ENCODE measurements around the gene ZDHHC17.
A peak's percentile ranks its signal among the peaks of the same experiment; 100 is the strongest.

Gene ZDHHC17

GRCh38 chr12:76878899-76879709 lies 115.2 kb downstream of the ZDHHC17 start, which contains the start of gene CSRP2:
TSS of gene CSRP2 (minus strand) at chr12:76879019. CDS start at chr12:76866260, 12,759 bp downstream.
- DNase-seq (ENCODE audit: low read depth): peak; percentile 55

- no peak for DNase-seq (ENCODE audit: low read depth)
Measured at GRCh38 chr12:76879710-76880518, 116.0 kb downstream of the ZDHHC17 start.

- no peak for DNase-seq (ENCODE audit: low read depth)
Measured at GRCh38 chr12:76880519-76881023, 116.7 kb downstream of the ZDHHC17 start.

- DNase-seq (ENCODE audit: low read depth): no peak
Measured at GRCh38 chr12:76881142-76881541, 117.2 kb downstream of the ZDHHC17 start.

- no peak for DNase-seq (ENCODE audit: low read depth)
Measured at GRCh38 chr12:76882367-76882766, 118.5 kb downstream of the ZDHHC17 start.

- no peak for DNase-seq (ENCODE audit: low read depth)
Measured at GRCh38 chr12:76883151-76883550, 119.2 kb downstream of the ZDHHC17 start.

GRCh38 chr12:76883811-76884210 lies 119.9 kb downstream of the ZDHHC17 start:
- no peak for DNase-seq (ENCODE audit: low read depth)

GRCh38 chr12:76888775-76889174 lies 124.9 kb downstream of the ZDHHC17 start:
- no peak for DNase-seq (ENCODE audit: low read depth)

GRCh38 chr12:76890151-76891143 lies 126.5 kb downstream of the ZDHHC17 start:
- DNase-seq (ENCODE audit: low read depth): no peak

- no peak for DNase-seq (ENCODE audit: low read depth)
Measured at GRCh38 chr12:76891609-76892008, 127.7 kb downstream of the ZDHHC17 start.

- no peak for DNase-seq (ENCODE audit: low read depth)
Measured at GRCh38 chr12:76895796-76896195, 131.9 kb downstream of the ZDHHC17 start.

- DNase-seq (ENCODE audit: low read depth): no peak
Measured at GRCh38 chr12:76896274-76896673, 132.4 kb downstream of the ZDHHC17 start.

- DNase-seq (ENCODE audit: low read depth): no peak
Measured at GRCh38 chr12:76898442-76898841, 134.5 kb downstream of the ZDHHC17 start.

GRCh38 chr12:76899522-76899921 lies 135.6 kb downstream of the ZDHHC17 start:
- DNase-seq (ENCODE audit: low read depth): no peak

GRCh38 chr12:76901628-76902380 lies 137.9 kb downstream of the ZDHHC17 start:
- no peak for DNase-seq (ENCODE audit: low read depth)
